Pancreas (tissue), 10 donors: Measurements from ENCODE around the gene OCEL1. TPM values are rescaled to one million over a fixed set of nuclear protein-coding genes. Genes with fewer than 3 reads are reported as not detected.

Experiments used
- ATAC-seq, 4 donors: fragments of 200-7000 bp; cut with Tn5 transposase; one replicate each; pipeline versions ENCODE4 v1.8.0 to v1.9.1; 2020; ENCODE audit warnings: mild to moderate bottlenecking in 4 of 4, moderate library complexity in 4 of 4
- DNase-seq, 6 donors: peaks; one replicate each; pipeline ENCODE4 v3.0.0-alpha.2; 2020
- FAIRE-seq: peaks from 2 replicates; lab custom pipeline; 2012; peaks lifted over from hg19 to GRCh38; lab: Jason Lieb, UNC
- H3K27ac ChIP-seq, 4 donors: fragments of 200-600 bp; sonication (generic); 1 replicate in 3 of 4; 2 replicates in 1 of 4; pipeline versions ENCODE4 v1.5.0 to v1.8.0; 2020
- H3K27me3 ChIP-seq, 4 donors: fragments of 200-600 bp; one replicate each; pipeline ENCODE4 v1.8.0; 2021
- H3K36me3 ChIP-seq, 3 donors: fragments of 200-600 bp; sonication (generic) in 1 of 3; one replicate each; pipeline versions ENCODE4 v1.5.0 to v1.8.0; 2020 to 2021
- H3K4me1 ChIP-seq, 3 donors: fragments of 200-600 bp; one replicate each; pipeline ENCODE4 v1.8.0; 2021
- H3K4me3 ChIP-seq, 4 donors: fragments of 200-600 bp; sonication (generic) in 2 of 4; one replicate each; pipeline versions ENCODE4 v1.5.0 to v1.8.0; 2020 to 2021
- H3K9me3 ChIP-seq, 4 donors: fragments of 200-600 bp; one replicate each; pipeline ENCODE4 v1.8.0; 2021
- CTCF ChIP-seq, 4 donors: fragments of 200-600 bp; sonication (generic) in 3 of 4; IDR thresholded peaks; one replicate each; pipeline versions ENCODE4 v1.5.0 to v1.8.0; 2021; ENCODE audit warnings: antibody characterized with exemption in 4 of 4
- WGBS, 2 donors: extraction: QIAGEN DNeasy Blood & Tissue Kit; methylation state at CpG; one replicate each; pipeline ENCODE4 v1.1.7; 2013; 5-methylcytosine and 5-hydroxymethylcytosine counted together
- intact Hi-C, 3 donors: fragments of 100-400 bp; cut with DNase I; formaldehyde crosslinking; loops; one replicate each; pipeline versions ENCODE4 v1.11.1 to v1.14.2; 2022
- polyA plus RNA-seq, 2 donors: library from polyadenylated mRNA; stranded (reverse); fragments of 200-250 nt; gene quantifications; one replicate each; pipeline ENCODE4 v1.2.3, GENCODE V29; 2013
- total RNA-seq, 6 donors: library from RNA; stranded (reverse); fragmentation: NEBNext Ultra II Directional in 4 of 6; extraction: Animal tissue kit (Norgen Biotek cat#: 25700) in 4 of 6; gene quantifications; one replicate each; pipeline versions ENCODE4 v1.2.1 to v1.2.4, GENCODE V29; 2021 to 2023
- donor health status: healthy with polysubstance abuse.
- donor health status: DM: no; HTN: no; CAD: no; lungs with moderate emphysema.
- donor health status: DM: no; HTN: no; CAD: no.
- donor health status: control.
- donor health status: control.
- donor health status: Bipolar disorder and iron deficiency.
- donor health status: DM: yes; HTN: yes; CAD: no.
- donor health status: DM: no; HTN: no; CAD: no.
- donor health status: DM: no; HTN: no; CAD: no.
- donor health status: DM: yes; HTN: yes; CAD: no.

Gene OCEL1
- total and polyA plus RNA-seq, 8 donors, result 13.4 to 28.4 (median 18.1) TPM

GRCh38 chr19:17232258-17232657 is 6.2 kb downstream of the OCEL1 start:
- Histone ChIP-seq H3K9me3 (no peaks in the 10 kb centered on the region), H3K4me1 (peaks cover 0 to 16% (median 5%) of the 10 kb centered on the region in 3 donors), H3K27me3 (no peaks in the 10 kb centered on the region), H3K36me3 (peaks cover 0 to 11% (median 8%) of the 10 kb centered on the region in 3 donors), H3K27ac (no peak overlapping the region), H3K4me3 (no peak overlapping the region)
- DNase-seq, result no peak
- FAIRE-seq, result no peak
- 89 to 92% methylated on average over 25 of the region's 25 CpGs for WGBS, 2 donors
- intact Hi-C loops, result no loop called here
- no peak for TF ChIP-seq CTCF (IDR thresholded peaks at IDR 0.05)
- no peak for ATAC-seq

- Histone ChIP-seq H3K4me1 (peaks cover 1 to 18% (median 5%) of the 10 kb centered on the region in 3 donors), H3K27ac (peak overlapping the region in 3 of 4 donors; percentile 42 to 69 (median 64)), H3K4me3 (peak overlapping the region in 1 of 4 donors; percentile 59), H3K36me3 (peaks cover 0 to 19% (median 8%) of the 10 kb centered on the region in 3 donors), H3K9me3 (no peaks in the 10 kb centered on the region), H3K27me3 (no peaks in the 10 kb centered on the region)
- 46 to 53% methylated on average over 11 of the region's 11 CpGs for WGBS, 2 donors
- no peak for FAIRE-seq
- DNase-seq, result peak in 3 of 6 donors; percentile 63 to 81 (median 73)
- TF ChIP-seq CTCF (IDR thresholded peaks at IDR 0.05), result no peak
- peak; percentile 59 to 81 (median 78) for ATAC-seq
- intact Hi-C loops, result no loop called here
Measured at GRCh38 chr19:17234911-17235299, 8.9 kb downstream of the OCEL1 start.

GRCh38 chr19:17235300-17235970 is 9.4 kb downstream of the OCEL1 start:
- no peak for TF ChIP-seq CTCF (IDR thresholded peaks at IDR 0.05)
- peaks cover 5 to 21% (median 7%) of the 10 kb centered on the region in 3 donors for H3K4me1 ChIP-seq
- peak overlapping the region; percentile 31 to 59 (median 38) for H3K4me3 ChIP-seq
- WGBS, 2 donors, result 18 to 26% methylated on average over 51 to 80 of the region's 80 CpGs
- H3K27ac ChIP-seq, result peak overlapping the region in 3 of 4 donors; percentile 42 to 69 (median 64)
- ATAC-seq (peak; percentile 59 to 88 (median 84)), DNase-seq (peak; percentile 64 to 84 (median 68)), FAIRE-seq (no peak)
- intact Hi-C loops, result no loop called here
- H3K36me3 ChIP-seq, result peaks cover 0 to 19% (median 8%) of the 10 kb centered on the region in 3 donors
- H3K27me3 ChIP-seq, result no peaks in the 10 kb centered on the region
- H3K9me3 ChIP-seq, result no peaks in the 10 kb centered on the region

- H3K36me3 ChIP-seq, result peaks cover 0 to 19% (median 8%) of the 10 kb centered on the region in 3 donors
- H3K9me3 ChIP-seq, result no peaks in the 10 kb centered on the region
- ATAC-seq, result peak; percentile 11 to 46 (median 23)
- WGBS, 2 donors, result 14 to 19% methylated on average over 12 to 24 of the region's 27 CpGs
- peak in 1 of 6 donors; percentile 37 for DNase-seq
- no peaks in the 10 kb centered on the region for H3K27me3 ChIP-seq
- H3K4me3 ChIP-seq, result peak overlapping the region; percentile 31 to 59 (median 38)
- no peak for FAIRE-seq
- intact Hi-C loops, result no loop called here
- peaks cover 5 to 21% (median 9%) of the 10 kb centered on the region in 3 donors for H3K4me1 ChIP-seq
- H3K27ac ChIP-seq, result peak overlapping the region in 3 of 4 donors; percentile 42 to 69 (median 64)
- no peak for TF ChIP-seq CTCF (IDR thresholded peaks at IDR 0.05)
Measured at GRCh38 chr19:17235971-17236777, 10.1 kb downstream of the OCEL1 start.
